Muscle of leg (tissue), 11 donors: Measurements from ENCODE around the gene KDR. TPM values are rescaled to one million over a fixed set of nuclear protein-coding genes. Genes with fewer than 3 reads are reported as not detected.

ENCODE experiments used
- DNase-seq: peaks from one replicate; pipeline ENCODE4 v3.0.0; 2013
- H3K27ac ChIP-seq: one replicate; pipeline ENCODE4 v1.5.1; 2013; ENCODE audit warnings: mild to moderate bottlenecking, low read length, control low read depth
- H3K27me3 ChIP-seq: one replicate; pipeline ENCODE4 v1.6.1; 2013; ENCODE audit warnings: low read length; ENCODE audit not compliant: control insufficient read depth, insufficient read depth
- H3K36me3 ChIP-seq: one replicate; pipeline ENCODE4 v1.6.1; 2013; ENCODE audit warnings: low read length; ENCODE audit not compliant: control insufficient read depth, insufficient read depth
- H3K4me1 ChIP-seq: one replicate; pipeline ENCODE4 v1.6.1; 2013; ENCODE audit warnings: low read length; ENCODE audit not compliant: control insufficient read depth, insufficient read depth
- H3K4me3 ChIP-seq: one replicate; pipeline ENCODE4 v1.5.1; 2013; ENCODE audit warnings: low read length, control low read depth
- H3K9me3 ChIP-seq: replicated peaks from 2 replicates; pipeline ENCODE4 v1.6.1; 2013; ENCODE audit warnings: low read depth, low read length; ENCODE audit not compliant: control insufficient read depth
- WGBS: methylation state at CpG from one replicate; pipeline ENCODE4 v1.1.5; 2013; ENCODE audit warnings: missing lambda C conversion rate; ENCODE audit not compliant: insufficient coverage; 5-methylcytosine and 5-hydroxymethylcytosine counted together
- polyA plus RNA-seq, 8 donors: library from polyadenylated mRNA; unstranded; fragments of 120-200 nt; gene quantifications; one replicate each; pipeline versions ENCODE4 v1.2.1 to v1.2.3, GENCODE V29; 2013; ENCODE audit warnings: inconsistent platforms in 1 of 8, low replicate concordance in 1 of 8; ENCODE audit not compliant: insufficient read length in 8 of 8, insufficient read depth in 1 of 8
- total RNA-seq: library from RNA; stranded (reverse); fragments of 120-200 nt; gene quantifications from one replicate; pipeline ENCODE4 v1.2.4, GENCODE V29; 2013

Gene KDR
- total and polyA plus RNA-seq, 9 donors = 39.1 to 60.7 (median 48.9) TPM

GRCh38 chr4:55033296-55033695, 92.1 kb downstream of the KDR start:
- H3K4me3 ChIP-seq = no peak overlapping the region
- WGBS = 68% methylated on average over 4 of the region's 8 CpGs
- no peaks in the 10 kb centered on the region for H3K9me3 ChIP-seq
- DNase-seq = no peak
- H3K27ac ChIP-seq = no peak overlapping the region
- no peaks in the 10 kb centered on the region for H3K36me3 ChIP-seq
- no peaks in the 10 kb centered on the region for H3K4me1 ChIP-seq
- H3K27me3 ChIP-seq = no peaks in the 10 kb centered on the region

GRCh38 chr4:55032788-55033187, 92.6 kb downstream of the KDR start:
- WGBS = 50% methylated on average over 1 of the region's 1 CpG

GRCh38 chr4:55032179-55032578, 93.2 kb downstream of the KDR start:
- 69% methylated on average over 3 of the region's 5 CpGs for WGBS
- H3K4me1 ChIP-seq = no peaks in the 10 kb centered on the region

More at GRCh38 chr4:55032788-55033187, 92.6 kb downstream of the KDR start:
- Histone ChIP-seq H3K27me3 (no peaks in the 10 kb centered on the region), H3K36me3 (no peaks in the 10 kb centered on the region), H3K9me3 (no peaks in the 10 kb centered on the region), H3K4me1 (no peaks in the 10 kb centered on the region), H3K4me3 (no peak overlapping the region), H3K27ac (no peak overlapping the region)
- no peak for DNase-seq

GRCh38 chr4:55031158-55031557, 94.2 kb downstream of the KDR start:
- H3K27me3 ChIP-seq = no peaks in the 10 kb centered on the region
- no peak overlapping the region for H3K4me3 ChIP-seq
- H3K36me3 ChIP-seq = no peaks in the 10 kb centered on the region
- H3K4me1 ChIP-seq = no peaks in the 10 kb centered on the region
- peak overlapping the region; percentile 73 for H3K27ac ChIP-seq
- no peaks in the 10 kb centered on the region for H3K9me3 ChIP-seq
- no CpG with 5 or more reads among the region's 5 CpGs for whole genome bisulfite sequencing
- DNase-seq = no peak

More at GRCh38 chr4:55032179-55032578, 93.2 kb downstream of the KDR start:
- Histone ChIP-seq H3K27ac (no peak overlapping the region), H3K9me3 (no peaks in the 10 kb centered on the region), H3K36me3 (no peaks in the 10 kb centered on the region), H3K27me3 (no peaks in the 10 kb centered on the region), H3K4me3 (no peak overlapping the region)
- no peak for DNase-seq

GRCh38 chr4:55030589-55030988, 94.8 kb downstream of the KDR start:
- Histone ChIP-seq H3K36me3 (no peaks in the 10 kb centered on the region), H3K27ac (peak overlapping the region; percentile 73)
- no CpG with 5 or more reads among the region's 1 CpG for WGBS

GRCh38 chr4:55029821-55030503, 95.4 kb downstream of the KDR start:
- Histone ChIP-seq H3K4me1 (no peaks in the 10 kb centered on the region), H3K27ac (peak overlapping the region; percentile 68), H3K9me3 (no peaks in the 10 kb centered on the region), H3K27me3 (no peaks in the 10 kb centered on the region), H3K4me3 (no peak overlapping the region), H3K36me3 (no peaks in the 10 kb centered on the region)
- DNase-seq = peak; percentile 22
- 83% methylated on average over 1 of the region's 5 CpGs for WGBS

More at GRCh38 chr4:55030589-55030988, 94.8 kb downstream of the KDR start:
- Histone ChIP-seq H3K4me1 (no peaks in the 10 kb centered on the region), H3K4me3 (no peak overlapping the region), H3K9me3 (no peaks in the 10 kb centered on the region), H3K27me3 (no peaks in the 10 kb centered on the region)
- DNase-seq = no peak

- DNase-seq = no peak
- Histone ChIP-seq H3K4me1 (no peaks in the 10 kb centered on the region), H3K27ac (peak overlapping the region; percentile 68), H3K27me3 (no peaks in the 10 kb centered on the region), H3K36me3 (no peaks in the 10 kb centered on the region), H3K4me3 (no peak overlapping the region), H3K9me3 (no peaks in the 10 kb centered on the region)
- no CpG with 5 or more reads among the region's 1 CpG for WGBS
Observed at GRCh38 chr4:55029321-55029720, 96.1 kb downstream of the KDR start.

Other genes with a start within 250 kb of the KDR start
- 11.1 TPM for gene SRD5A3, start 220.6 kb upstream of the KDR start, total RNA-seq
- gene SRD5A3, start 220.6 kb upstream of the KDR start, polyA plus RNA-seq = 10 to 100 TPM; 11.3 to 22.2 (median 13.8) TPM